Cardiac muscle cell (in vitro differentiated cells and primary cell): ENCODE data around the gene VTI1A. TPM values are rescaled to one million over a fixed set of nuclear protein-coding genes. Genes with fewer than 3 reads are reported as not detected.
A peak's percentile ranks its signal among the peaks of the same experiment; 100 is the strongest.
"Not testable (repeated sequence)": the region's sequence is repeated elsewhere in the genome, so short reads cannot be mapped to it uniquely, and the experiment has no call there.

Source experiments
- DNase-seq, 2 donors: peaks; one replicate each; pipeline versions ENCODE4 v3.0.0 to v3.0.0-alpha.2; 2010 to 2017; ENCODE audit warnings: low read depth in 1 of 2, low spot score in 1 of 2
- H3K27ac ChIP-seq: fragments of 200-600 bp; sonication (generic); 2 replicates; pipeline ENCODE4 v1.5.1; 2016
- H3K27me3 ChIP-seq: fragments of 200-600 bp; sonication (generic); 2 replicates; pipeline ENCODE4 v1.6.0; 2016; ENCODE audit warnings: control low read depth
- H3K36me3 ChIP-seq: fragments of 200-600 bp; sonication (generic); 2 replicates; pipeline ENCODE4 v1.5.1; 2016; ENCODE audit warnings: control low read depth
- H3K4me1 ChIP-seq: fragments of 200-600 bp; sonication (generic); 2 replicates; pipeline ENCODE4 v1.8.1; 2017; ENCODE audit warnings: low read depth, mild to moderate bottlenecking, mixed run types
- H3K4me3 ChIP-seq: fragments of 200-600 bp; sonication (generic); 2 replicates; pipeline ENCODE4 v1.5.1; 2016; ENCODE audit warnings: mild to moderate bottlenecking
- H3K9me3 ChIP-seq: fragments of 200-600 bp; sonication (generic); 2 replicates; pipeline ENCODE4 v1.5.1; 2017; ENCODE audit warnings: low read depth, mild to moderate bottlenecking, control low read depth
- CTCF ChIP-seq: IDR thresholded peaks from 2 replicates; pipeline ENCODE4 v1.5.1; 2012; ENCODE audit warnings: low read depth, mild to moderate bottlenecking, low read length
- polyA plus RNA-seq: library from polyadenylated mRNA; unstranded; fragments of >200 nt; fragmentation: Nextera tagmentation; extraction: Ambion mirVana; gene quantifications from 2 replicates; pipeline ENCODE4 v1.2.1, GENCODE V29; 2016
- total RNA-seq: library from RNA; depleted of rRNA; stranded (reverse); fragments of >200 nt; gene quantifications from 2 replicates; pipeline ENCODE4 v1.2.3, GENCODE V29; 2016

Gene VTI1A
- total and polyA plus RNA-seq, 2 experiments from 2014 or later = 19.3 to 33.1 TPM

GRCh38 chr10:112587729-112588128, 140.7 kb downstream of the VTI1A start:
- H3K4me1 ChIP-seq = peaks cover 32% of the 10 kb centered on the region
- no peak overlapping the region for H3K4me3 ChIP-seq
- no peaks in the 10 kb centered on the region for H3K9me3 ChIP-seq
- H3K27ac ChIP-seq = no peak overlapping the region
- no peaks in the 10 kb centered on the region for H3K36me3 ChIP-seq
- no peak for TF ChIP-seq CTCF
- no peak for DNase-seq
- no peaks in the 10 kb centered on the region for H3K27me3 ChIP-seq

DNA sequence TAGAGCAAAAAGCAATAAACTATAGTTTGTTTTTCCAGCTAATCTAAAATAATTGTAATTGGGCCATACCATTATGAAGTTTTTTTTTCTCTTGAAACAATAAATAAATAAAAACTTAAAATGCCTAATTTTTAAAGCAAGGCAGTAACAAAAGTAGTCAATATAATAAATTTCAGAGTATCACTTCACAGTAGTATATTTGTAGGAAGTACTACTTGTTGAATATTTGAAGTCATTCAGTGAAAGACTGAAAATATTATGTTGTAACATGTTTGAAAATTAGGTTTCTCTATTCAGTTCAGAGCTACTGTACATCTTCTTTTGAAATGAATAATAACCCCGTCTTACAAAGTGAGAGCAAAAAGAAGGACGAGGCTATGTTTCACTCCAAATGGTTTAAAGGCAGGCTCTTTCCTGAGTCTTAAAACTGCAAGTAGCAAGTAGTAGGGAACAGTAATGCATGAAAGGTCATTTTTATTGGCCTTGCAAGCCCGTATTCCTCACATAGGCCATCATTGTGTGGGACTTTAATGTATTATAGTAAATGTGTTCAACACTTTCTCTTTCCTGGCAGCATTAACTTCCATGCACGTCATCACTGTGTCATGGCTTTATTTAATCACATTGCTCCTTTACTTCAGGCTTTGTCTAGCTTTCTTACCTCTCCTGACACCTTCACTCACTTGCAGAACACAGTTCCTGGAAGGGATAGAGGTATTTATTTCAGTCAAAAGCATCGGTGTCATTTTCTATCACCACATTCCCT, 141.4 kb downstream of the VTI1A start:
- Histone ChIP-seq H3K36me3 (no peaks in the 10 kb centered on the region), H3K27ac (no peak overlapping the region), H3K4me1 (peaks cover 32% of the 10 kb centered on the region), H3K4me3 (no peak overlapping the region), H3K27me3 (no peaks in the 10 kb centered on the region), H3K9me3 (no peaks in the 10 kb centered on the region)
- DNase-seq = peak in 1 of 2 donors; percentile 12
- no peak for TF ChIP-seq CTCF

DNA sequence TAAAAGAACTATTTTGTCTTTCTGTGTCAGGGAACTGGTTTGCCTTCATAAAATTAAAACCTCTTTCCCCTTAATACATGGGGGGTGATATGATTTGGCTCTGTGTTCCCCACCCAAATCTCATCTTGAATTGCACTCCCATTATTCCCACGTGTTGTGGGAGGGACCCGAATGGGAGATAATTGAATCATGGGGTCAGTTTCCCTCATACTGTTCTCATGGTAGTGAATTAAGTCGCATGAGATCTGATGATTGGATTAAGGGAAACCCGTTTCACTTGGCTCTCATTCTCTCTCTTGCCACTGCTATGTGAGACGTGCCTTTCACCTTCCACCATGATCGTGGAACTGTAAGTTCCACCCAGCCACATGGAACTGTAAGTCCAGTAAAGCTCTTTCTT, 142.1 kb downstream of the VTI1A start:
- peaks cover 32% of the 10 kb centered on the region for H3K4me1 ChIP-seq
- H3K36me3 ChIP-seq = no peaks in the 10 kb centered on the region
- H3K9me3 ChIP-seq = no peaks in the 10 kb centered on the region
- H3K27ac ChIP-seq = no peak overlapping the region
- no peaks in the 10 kb centered on the region for H3K27me3 ChIP-seq
- no peak for DNase-seq
- TF ChIP-seq CTCF = no peak
- H3K4me3 ChIP-seq = no peak overlapping the region

DNA sequence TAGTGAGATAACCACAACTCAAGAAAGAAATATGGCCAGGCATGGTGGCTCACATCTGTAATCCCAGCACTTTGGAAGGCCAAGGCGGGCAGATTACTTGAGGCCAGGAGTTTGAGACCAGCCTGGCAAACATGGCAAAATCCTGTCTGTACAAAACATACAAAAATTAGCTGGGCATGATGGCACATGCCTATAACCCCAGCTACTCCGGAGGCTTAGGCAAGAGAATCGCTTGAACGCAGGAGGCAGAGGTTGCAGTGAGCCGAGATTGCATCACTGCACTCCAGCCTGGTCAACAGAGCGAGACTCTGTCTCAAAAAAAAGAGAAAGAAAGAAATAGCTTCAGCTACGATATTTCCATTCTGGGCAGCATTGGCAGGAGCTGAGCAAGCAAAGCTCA, 143.8 kb downstream of the VTI1A start:
- H3K36me3 ChIP-seq, DNase-seq, H3K27ac ChIP-seq, H3K9me3 ChIP-seq, H3K4me3 ChIP-seq, H3K27me3 ChIP-seq: not testable (repeated sequence)
- H3K4me1 ChIP-seq = peaks cover 23% of the 10 kb centered on the region

GRCh38 chr10:112593023-112593422, 146.0 kb downstream of the VTI1A start:
- no peaks in the 10 kb centered on the region for H3K27me3 ChIP-seq
- no peak overlapping the region for H3K4me3 ChIP-seq
- H3K36me3 ChIP-seq = no peaks in the 10 kb centered on the region
- no peak for TF ChIP-seq CTCF
- H3K4me1 ChIP-seq = peaks cover 8% of the 10 kb centered on the region
- no peak for DNase-seq
- H3K27ac ChIP-seq = no peak overlapping the region
- H3K9me3 ChIP-seq = no peaks in the 10 kb centered on the region

DNA sequence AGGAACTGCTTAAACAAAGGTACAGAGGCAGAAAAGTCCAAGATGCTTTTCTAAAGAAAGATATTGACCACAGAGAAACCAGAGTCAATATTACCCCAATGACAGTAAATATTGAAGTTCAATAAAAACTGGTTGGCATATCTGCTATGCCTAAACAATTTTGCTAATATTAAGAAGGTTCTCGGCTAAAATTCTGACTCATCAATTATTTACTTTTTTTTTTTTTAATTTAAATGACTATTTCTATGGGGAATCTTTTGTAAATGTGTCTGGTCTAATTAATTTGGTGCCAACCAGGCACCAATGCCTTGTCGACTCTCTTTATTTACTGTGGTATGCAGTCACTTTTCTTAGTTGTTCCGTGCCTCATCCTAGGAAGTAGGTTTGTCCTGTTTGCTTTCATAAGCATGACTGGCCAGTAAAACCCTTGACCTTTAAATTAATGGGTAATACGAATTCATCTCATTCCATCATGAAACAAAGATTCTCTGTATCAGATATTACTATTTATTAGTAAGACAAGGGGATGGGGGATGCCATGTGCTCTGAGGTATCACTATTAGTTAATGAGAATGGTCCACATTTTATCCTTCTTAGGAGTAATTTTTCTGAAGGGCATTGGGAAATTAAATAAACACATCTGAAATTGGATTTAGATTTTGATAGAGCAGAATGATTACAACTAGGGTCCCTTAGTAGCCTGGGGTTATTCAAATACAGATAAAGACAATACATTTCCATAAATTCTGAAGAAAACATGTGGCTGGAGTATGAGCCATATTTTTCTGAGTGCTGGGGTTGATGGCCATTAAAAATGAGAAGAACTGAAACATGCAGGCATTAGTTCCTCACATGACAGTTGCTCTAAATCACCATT, 154.4 kb downstream of the VTI1A start:
- no peak overlapping the region for H3K4me3 ChIP-seq
- no peak for TF ChIP-seq CTCF
- no peak overlapping the region for H3K27ac ChIP-seq
- peaks cover 45% of the 10 kb centered on the region for H3K4me1 ChIP-seq
- no peaks in the 10 kb centered on the region for H3K9me3 ChIP-seq
- no peaks in the 10 kb centered on the region for H3K27me3 ChIP-seq
- DNase-seq = no peak
- H3K36me3 ChIP-seq = no peaks in the 10 kb centered on the region
